ENCODE measurements around the gene CDIP1.

GRCh38 chr16:4496305-4496704, 42.3 kb downstream of the CDIP1 start:
- TF ChIP-seq CTCF (conservative IDR thresholded peaks at IDR 0.05; ENCODE audit: low read length): no peak
- TF ChIP-seq EZH2phosphoT487 (IDR thresholded peaks at IDR 0.05; ENCODE audit: borderline replicate concordance, low read depth, low read length): no peak

Data from OCI-LY7 (cell line).